Neutrophil (primary cell): ENCODE results near the gene TRABD.

Source experiments
- H3K27ac ChIP-seq: fragments of 200-600 bp; sonication (generic); 2 replicates; pipeline ENCODE4 v1.5.1; 2016; ENCODE audit warnings: mild to moderate bottlenecking, moderate library complexity
- H3K27me3 ChIP-seq: fragments of 200-600 bp; sonication (generic); 2 replicates; pipeline ENCODE4 v1.6.0; 2016; ENCODE audit warnings: mild to moderate bottlenecking
- H3K36me3 ChIP-seq: fragments of 200-600 bp; sonication (generic); 2 replicates; pipeline ENCODE4 v1.5.1; 2017
- H3K4me1 ChIP-seq, 2 experiments: fragments of 200-600 bp in 1 of 2; sonication (generic) in 1 of 2; 1 replicate in 1 of 2; 2 replicates in 1 of 2; pipeline versions ENCODE4 v1.5.1 to v1.6.1; 2013 to 2016; ENCODE audit warnings: low read depth in 1 of 2, low read length in 1 of 2, mild to moderate bottlenecking in 1 of 2, moderate library complexity in 1 of 2; ENCODE audit not compliant: control insufficient read depth in 1 of 2, insufficient read depth in 1 of 2
- H3K4me3 ChIP-seq, 2 experiments: fragments of 200-600 bp in 1 of 2; sonication (generic) in 1 of 2; 1 replicate in 1 of 2; 2 replicates in 1 of 2; pipeline ENCODE4 v1.5.1; 2013 to 2016; ENCODE audit warnings: low read depth in 1 of 2, low read length in 1 of 2, mild to moderate bottlenecking in 1 of 2, moderate library complexity in 1 of 2
- H3K9me3 ChIP-seq: fragments of 200-600 bp; sonication (generic); 2 replicates; pipeline ENCODE4 v1.5.1; 2016
- TF ChIP-seq, protein P1 (sequence below): fragments of 200-600 bp; sonication (generic); IDR thresholded peaks from 2 replicates; pipeline ENCODE4 v1.5.1; 2016; ENCODE audit warnings: antibody characterized with exemption

The TRABD gene

DNA sequence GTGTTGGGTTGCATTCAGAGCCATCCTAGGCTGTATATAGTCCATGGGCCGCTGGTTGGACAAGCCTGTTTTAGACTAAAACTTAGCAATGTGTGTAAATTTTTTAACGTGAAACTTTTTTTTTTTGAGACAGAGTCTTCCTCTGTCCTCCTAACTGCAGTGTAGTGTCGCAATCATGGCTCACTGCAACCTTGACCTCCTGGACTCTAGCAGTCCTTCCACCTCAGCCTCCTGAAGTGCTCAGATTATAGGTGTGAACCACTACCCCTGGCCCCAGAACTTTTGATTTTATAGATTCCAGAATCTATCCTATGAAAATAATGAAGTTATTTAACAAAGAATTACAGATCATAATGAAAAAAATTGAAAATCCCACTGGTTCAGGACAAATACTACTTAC is 45.1 kb upstream of the TRABD start:
- H3K4me3 ChIP-seq, result no peak overlapping the region

DNA sequence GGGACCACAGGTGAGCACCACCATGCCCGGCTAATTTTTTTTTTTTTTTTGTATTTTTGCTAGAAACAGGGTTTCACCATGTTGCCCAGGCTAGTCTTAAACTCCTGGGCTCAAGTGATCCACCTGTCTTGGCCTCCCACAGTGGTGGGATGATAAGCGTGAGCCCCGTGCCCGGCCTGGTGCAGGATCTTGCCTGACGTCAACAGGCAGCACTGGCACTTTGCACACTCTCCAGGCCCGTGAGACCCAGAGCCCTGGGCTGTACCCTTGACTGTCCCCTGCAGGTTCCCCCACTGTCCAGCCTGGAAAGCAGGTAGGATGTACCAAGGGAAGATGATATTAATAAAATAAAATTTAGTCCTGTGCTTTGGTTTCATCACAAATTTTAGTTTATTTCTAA is 44.3 kb upstream of the TRABD start:
- TF ChIP-seq, protein P1, sequence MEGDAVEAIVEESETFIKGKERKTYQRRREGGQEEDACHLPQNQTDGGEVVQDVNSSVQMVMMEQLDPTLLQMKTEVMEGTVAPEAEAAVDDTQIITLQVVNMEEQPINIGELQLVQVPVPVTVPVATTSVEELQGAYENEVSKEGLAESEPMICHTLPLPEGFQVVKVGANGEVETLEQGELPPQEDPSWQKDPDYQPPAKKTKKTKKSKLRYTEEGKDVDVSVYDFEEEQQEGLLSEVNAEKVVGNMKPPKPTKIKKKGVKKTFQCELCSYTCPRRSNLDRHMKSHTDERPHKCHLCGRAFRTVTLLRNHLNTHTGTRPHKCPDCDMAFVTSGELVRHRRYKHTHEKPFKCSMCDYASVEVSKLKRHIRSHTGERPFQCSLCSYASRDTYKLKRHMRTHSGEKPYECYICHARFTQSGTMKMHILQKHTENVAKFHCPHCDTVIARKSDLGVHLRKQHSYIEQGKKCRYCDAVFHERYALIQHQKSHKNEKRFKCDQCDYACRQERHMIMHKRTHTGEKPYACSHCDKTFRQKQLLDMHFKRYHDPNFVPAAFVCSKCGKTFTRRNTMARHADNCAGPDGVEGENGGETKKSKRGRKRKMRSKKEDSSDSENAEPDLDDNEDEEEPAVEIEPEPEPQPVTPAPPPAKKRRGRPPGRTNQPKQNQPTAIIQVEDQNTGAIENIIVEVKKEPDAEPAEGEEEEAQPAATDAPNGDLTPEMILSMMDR, result no peak

More for the DNA sequence above, 45.1 kb upstream of the TRABD start:
- no peak overlapping the region for H3K27ac ChIP-seq
- TF ChIP-seq, protein P1, result no peak
- peaks cover 11 to 18% of the 10 kb centered on the region in 2 experiments for H3K4me1 ChIP-seq
- no peaks in the 10 kb centered on the region for H3K9me3 ChIP-seq
- no peaks in the 10 kb centered on the region for H3K36me3 ChIP-seq
- no peaks in the 10 kb centered on the region for H3K27me3 ChIP-seq

DNA sequence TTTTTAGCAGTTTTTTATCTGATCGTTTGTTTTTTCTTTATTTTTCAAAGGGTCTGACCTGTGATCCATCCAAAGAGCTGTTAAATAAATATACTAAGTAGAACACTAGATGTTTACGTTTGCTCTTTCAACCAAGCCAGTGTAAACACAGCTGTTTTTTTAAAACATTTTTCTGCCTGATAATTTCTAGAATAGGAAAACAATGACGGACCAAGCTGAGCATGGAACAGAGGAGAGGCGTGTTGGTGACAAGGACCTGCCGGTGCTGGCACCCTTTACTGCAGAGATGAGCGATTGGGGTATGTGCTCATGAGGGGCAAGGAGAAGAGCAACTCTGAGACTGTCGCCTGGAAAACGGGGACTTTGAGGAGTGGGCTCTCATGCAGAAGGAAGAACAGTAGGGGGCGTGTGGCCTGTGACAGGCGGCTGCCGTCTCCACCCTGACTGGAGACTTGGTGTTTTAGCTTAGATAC is 43.8 kb upstream of the TRABD start:
- TF ChIP-seq, protein P1, result no peak
- Histone ChIP-seq H3K4me1 (peaks cover 19 to 24% of the 10 kb centered on the region in 2 experiments), H3K27me3 (no peaks in the 10 kb centered on the region), H3K36me3 (no peaks in the 10 kb centered on the region), H3K9me3 (no peaks in the 10 kb centered on the region), H3K27ac (no peak overlapping the region), H3K4me3 (no peak overlapping the region)

More for the DNA sequence above, 44.3 kb upstream of the TRABD start:
- Histone ChIP-seq H3K4me1 (peaks cover 14 to 19% of the 10 kb centered on the region in 2 experiments), H3K27ac (no peak overlapping the region), H3K36me3 (no peaks in the 10 kb centered on the region), H3K4me3 (no peak overlapping the region), H3K9me3 (no peaks in the 10 kb centered on the region), H3K27me3 (no peaks in the 10 kb centered on the region)

DNA sequence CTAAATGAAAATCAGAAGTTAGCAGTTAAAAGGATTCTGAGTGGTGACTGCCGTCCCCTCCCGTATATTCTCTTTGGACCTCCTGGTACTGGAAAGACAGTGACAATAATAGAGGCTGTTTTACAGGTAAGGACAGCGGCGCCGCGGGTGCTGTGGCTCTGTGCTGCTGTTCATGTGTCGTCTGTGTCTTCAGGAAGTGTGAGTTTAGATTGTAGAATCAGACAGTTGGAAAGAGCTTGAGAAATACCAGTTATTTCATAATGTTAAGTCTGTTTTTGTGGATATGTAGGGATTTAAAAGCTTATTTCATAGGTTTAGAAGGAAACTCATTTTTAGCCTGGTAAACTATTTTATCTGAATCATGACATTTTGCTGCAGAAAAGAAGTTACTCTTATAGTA is 42.6 kb upstream of the TRABD start:
- TF ChIP-seq, protein P1, result no peak

DNA sequence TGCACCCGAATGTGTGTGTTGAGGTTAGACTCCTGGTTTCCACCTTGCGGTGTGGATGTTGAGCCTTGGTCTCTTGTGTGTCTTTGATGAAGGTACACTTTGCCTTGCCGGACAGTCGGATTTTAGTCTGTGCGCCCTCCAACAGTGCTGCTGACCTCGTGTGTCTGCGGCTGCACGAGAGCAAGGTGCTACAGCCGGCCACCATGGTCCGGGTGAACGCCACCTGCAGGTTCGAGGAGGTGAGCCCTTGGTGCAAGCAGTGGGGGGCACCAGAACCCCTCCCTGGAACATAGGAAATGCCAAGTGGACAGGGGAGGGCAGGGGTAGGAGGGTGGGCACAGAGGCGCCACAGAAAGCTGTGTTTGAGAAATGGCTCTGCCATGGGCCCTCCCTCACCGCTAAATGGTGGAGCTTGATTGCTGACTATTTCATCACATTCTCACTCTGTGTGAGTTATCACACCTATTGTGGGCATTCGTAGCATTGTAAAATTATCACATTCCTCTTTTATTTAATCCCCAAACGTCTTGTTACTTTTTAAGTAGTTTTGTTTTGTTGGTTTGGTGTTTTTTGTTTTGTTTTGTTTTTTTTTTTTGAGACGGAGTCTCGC is 41.6 kb upstream of the TRABD start:
- Histone ChIP-seq H3K9me3 (no peaks in the 10 kb centered on the region), H3K27ac (no peak overlapping the region), H3K36me3 (no peaks in the 10 kb centered on the region), H3K4me3 (no peak overlapping the region), H3K4me1 (peaks cover 39 to 43% of the 10 kb centered on the region in 2 experiments), H3K27me3 (no peaks in the 10 kb centered on the region)
- TF ChIP-seq, protein P1, result no peak

More for the DNA sequence above, 42.6 kb upstream of the TRABD start:
- H3K4me3 ChIP-seq, result no peak overlapping the region
- H3K4me1 ChIP-seq, result peaks cover 29 to 33% of the 10 kb centered on the region in 2 experiments
- no peaks in the 10 kb centered on the region for H3K9me3 ChIP-seq
- H3K36me3 ChIP-seq, result no peaks in the 10 kb centered on the region
- H3K27me3 ChIP-seq, result no peaks in the 10 kb centered on the region
- no peak overlapping the region for H3K27ac ChIP-seq
